Epithelial cell of esophagus (primary cell): Measurements from ENCODE around the gene NUMB.
A peak's percentile ranks its signal among the peaks of the same experiment; 100 is the strongest.

ENCODE experiments used
- DNase-seq: peaks from one replicate; pipeline ENCODE4 v3.0.0; 2010; ENCODE audit warnings: low read depth
- H3K4me3 ChIP-seq: 2 replicates; pipeline ENCODE4 v1.5.1; 2011; ENCODE audit warnings: mild to moderate bottlenecking, low read length, control low read depth
- CTCF ChIP-seq: IDR thresholded peaks from 2 replicates; pipeline ENCODE4 v1.5.1; 2011; ENCODE audit warnings: low read depth, mild to moderate bottlenecking, low read length, control low read depth, inconsistent platforms; ENCODE audit not compliant: insufficient read depth; ENCODE audit errors: missing control alignments

NUMB gene

DNA sequence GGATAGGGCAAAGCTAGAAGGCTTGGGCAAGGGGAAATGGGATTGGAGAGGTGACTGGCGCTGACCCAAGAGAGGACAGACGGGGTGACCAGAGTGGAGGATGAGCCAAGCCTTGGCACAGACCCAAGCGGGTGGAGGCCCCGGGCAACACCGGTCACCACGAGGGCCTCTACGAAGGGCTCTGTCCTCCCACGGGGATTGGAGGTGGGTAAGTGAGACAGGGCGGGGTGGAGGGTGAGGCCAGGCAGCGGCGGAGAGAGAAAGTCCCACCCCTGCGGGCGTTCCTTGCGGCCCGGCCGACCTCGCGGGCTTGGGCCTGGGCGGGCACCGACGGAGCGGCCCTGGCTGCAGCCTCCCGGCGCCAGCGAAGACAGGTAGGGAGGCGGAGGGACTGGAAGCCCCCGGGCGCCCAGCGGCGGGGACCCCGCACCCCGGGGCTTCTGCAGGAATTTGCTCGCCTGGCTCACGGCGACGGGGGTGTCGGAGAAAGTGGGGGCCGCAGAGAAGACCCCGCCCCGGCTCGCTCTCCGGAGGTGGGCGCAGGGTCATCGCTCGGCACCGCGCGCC lies 221.0 kb downstream of the NUMB start, which contains the start of gene PAPLN:
TSS of gene PAPLN (plus strand) at position 288 of the 567 bp plus-strand sequence. CDS start 2,273 bp downstream, outside the sequence.
- DNase-seq, result no peak
- TF ChIP-seq CTCF, result no peak
- peak within 1 kb of the TSS; percentile 46 for H3K4me3 ChIP-seq

DNA sequence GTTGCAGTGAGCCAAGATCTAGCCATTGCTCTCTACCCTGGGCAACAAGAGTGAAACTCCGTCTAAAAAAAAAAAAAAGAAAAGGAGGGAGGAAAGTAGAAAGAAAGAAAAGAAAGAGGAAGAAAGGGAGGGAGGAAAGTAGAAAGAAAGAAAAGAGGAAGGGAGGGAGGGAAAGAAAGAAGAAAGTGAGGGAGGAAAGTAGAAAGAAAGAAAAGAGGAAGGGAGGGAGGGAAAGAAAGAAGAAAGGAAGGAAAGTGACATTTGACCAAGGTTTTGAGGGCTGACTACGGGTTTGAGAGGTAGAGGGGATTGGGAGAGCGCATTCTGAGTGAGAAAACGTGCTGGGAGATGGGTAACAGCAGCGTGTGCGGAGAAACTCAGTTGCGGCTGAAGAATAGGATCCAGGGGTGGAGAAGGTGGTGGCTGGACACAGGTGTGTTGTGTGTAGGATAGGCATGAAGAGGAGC lies 221.6 kb downstream of the NUMB start:
- no peak for DNase-seq
- no peak overlapping the region for H3K4me3 ChIP-seq
- TF ChIP-seq CTCF, result no peak

- H3K4me3 ChIP-seq, result no peak overlapping the region
- no peak for TF ChIP-seq CTCF
- no peak for DNase-seq
These were observed 222.2 kb downstream of the NUMB start for GRCh38 chr14:73236157-73236556.

DNA sequence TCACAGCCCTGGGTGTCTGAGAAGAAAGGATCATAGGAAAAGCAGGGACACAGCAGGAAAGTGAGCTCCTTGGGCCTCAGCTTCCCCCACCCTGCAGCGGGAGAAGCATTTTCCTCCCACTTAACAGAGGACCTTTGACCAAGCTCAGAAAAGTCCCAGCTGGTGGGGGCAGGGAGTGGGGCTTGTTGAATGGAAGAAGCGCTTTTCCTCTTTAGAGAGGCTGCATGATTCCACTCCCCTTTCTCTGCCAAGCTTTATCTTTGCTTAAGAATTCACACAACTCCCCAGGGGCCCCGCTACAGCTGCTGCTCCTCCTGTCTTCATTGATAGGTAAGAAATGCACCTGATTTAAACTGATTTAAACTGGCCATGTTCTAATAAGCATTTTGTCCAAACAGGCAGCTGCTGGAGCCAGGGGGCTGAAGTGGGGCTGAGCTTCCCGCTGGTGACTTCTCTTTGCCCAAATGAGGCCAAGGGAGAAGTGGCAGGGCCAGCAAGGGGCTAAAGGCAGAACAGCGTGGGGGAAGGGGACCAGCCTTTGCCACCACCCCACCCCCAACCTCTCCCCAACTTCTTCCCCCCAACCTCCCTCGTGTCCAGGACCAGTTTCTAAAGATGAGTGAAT lies 222.7 kb downstream of the NUMB start:
- TF ChIP-seq CTCF, result no peak
- DNase-seq, result no peak
- H3K4me3 ChIP-seq, result no peak overlapping the region

DNA sequence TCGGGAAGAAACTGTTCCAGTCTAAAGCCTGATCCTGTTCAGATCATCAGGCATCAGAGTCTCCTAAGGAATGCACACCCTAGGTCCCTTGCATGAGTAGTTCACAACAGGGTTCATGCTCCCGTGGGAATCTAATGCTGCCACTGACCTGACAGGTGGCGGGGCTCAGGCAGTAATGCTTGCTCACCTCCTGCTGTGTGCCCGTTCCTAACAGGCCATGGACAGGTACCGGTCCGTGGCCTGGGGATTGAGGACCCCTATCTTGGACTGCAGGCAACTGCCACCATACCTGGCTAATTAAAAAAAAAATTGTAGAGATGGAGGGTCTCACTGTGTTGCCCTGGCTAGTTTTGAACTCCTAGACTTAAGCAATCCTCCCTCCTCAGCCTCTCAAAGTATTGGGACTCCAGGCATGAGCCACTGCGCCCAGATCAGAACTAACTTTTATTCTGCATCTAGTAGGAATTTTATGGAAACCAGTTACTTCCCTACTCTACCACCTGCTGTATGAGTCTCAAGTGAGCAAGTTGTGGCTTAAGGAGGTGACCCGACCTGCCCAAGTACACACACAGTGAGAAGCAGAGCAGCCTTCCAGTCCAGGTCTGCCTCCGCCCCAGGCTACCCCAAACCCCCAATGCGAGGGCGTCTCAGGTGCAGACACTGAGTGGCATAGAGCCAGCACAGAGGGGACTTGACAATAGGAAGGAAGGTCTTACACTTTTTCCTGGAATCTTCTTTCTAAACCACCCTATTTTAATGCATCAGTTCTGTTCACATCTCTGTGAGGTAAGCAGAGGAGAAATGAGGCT lies 223.6 kb downstream of the NUMB start:
- no peak for TF ChIP-seq CTCF
- H3K4me3 ChIP-seq, result no peak overlapping the region
- no peak for DNase-seq

- no peak overlapping the region for H3K4me3 ChIP-seq
- DNase-seq, result no peak
- TF ChIP-seq CTCF, result no peak
These were observed 224.3 kb downstream of the NUMB start for GRCh38 chr14:73234029-73234428.
